NOMO-1 treated with DMSO at 0.1 percent for 48 hours (cell line): ENCODE data around the gene NMT2.

Experiments used
- DNase-seq: peaks from one replicate; lab custom pipeline; 2025; ENCODE audit not compliant: unreplicated experiment; lab: John Stamatoyannopoulos, UW

NMT2 gene

GRCh38 chr10:15097011-15097812 is 71.3 kb downstream of the NMT2 start, which contains the start of gene RPP38:
RPP38 (plus strand) TSS chr10:15097355; CDS start chr10:15103315, 5,960 bp downstream.
- peak; percentile 94 for DNase-seq

GRCh38 chr10:15096661-15097010 is 71.9 kb downstream of the NMT2 start:
- no peak for DNase-seq

GRCh38 chr10:15092855-15093408 is 75.6 kb downstream of the NMT2 start:
- DNase-seq = no peak

- no peak for DNase-seq
Observed at GRCh38 chr10:15091418-15091817, 77.1 kb downstream of the NMT2 start.

- peak; percentile 84 for DNase-seq
Observed at GRCh38 chr10:15088428-15089261, 79.8 kb downstream of the NMT2 start, which contains the start of gene ACBD7. ACBD7 (minus strand) TSS chr10:15088776; CDS start chr10:15088728, 48 bp downstream.

GRCh38 chr10:15084502-15084922 is 84.0 kb downstream of the NMT2 start:
- no peak for DNase-seq

GRCh38 chr10:15083674-15084501 is 84.6 kb downstream of the NMT2 start:
- DNase-seq = no peak

GRCh38 chr10:15075421-15075820 is 93.1 kb downstream of the NMT2 start:
- no peak for DNase-seq

GRCh38 chr10:15072358-15072757 is 96.1 kb downstream of the NMT2 start:
- DNase-seq = no peak

GRCh38 chr10:15069230-15069629 is 99.3 kb downstream of the NMT2 start:
- no peak for DNase-seq

GRCh38 chr10:15068802-15069201 is 99.7 kb downstream of the NMT2 start:
- DNase-seq = no peak

- DNase-seq = no peak
Observed at GRCh38 chr10:15067154-15067553, 101.3 kb downstream of the NMT2 start.

- DNase-seq = no peak
Observed at GRCh38 chr10:15060638-15061037, 107.9 kb downstream of the NMT2 start.

GRCh38 chr10:15059914-15060313 is 108.6 kb downstream of the NMT2 start:
- DNase-seq = no peak

GRCh38 chr10:15058689-15059088 is 109.8 kb downstream of the NMT2 start:
- DNase-seq = no peak
